Dermis lymphatic vessel endothelial cell (primary cell): Measurements from ENCODE around the gene BFSP1. TPM values are rescaled to one million over a fixed set of nuclear protein-coding genes. Genes with fewer than 3 reads are reported as not detected.

ENCODE experiments used
- total RNA-seq: library from RNA; depleted of rRNA; stranded (reverse); fragments of >200 nt; gene quantifications from 2 replicates; pipeline ENCODE4 v1.2.1, GENCODE V29; 2014

The BFSP1 gene
- total RNA-seq: 1.8 and 2.1 TPM in 2 replicates

GRCh38 chr20:17530716-17531664 is at the start of gene BFSP1:
BFSP1 (minus strand) TSS chr20:17531379; CDS start chr20:17531329, 50 bp downstream.

DNA sequence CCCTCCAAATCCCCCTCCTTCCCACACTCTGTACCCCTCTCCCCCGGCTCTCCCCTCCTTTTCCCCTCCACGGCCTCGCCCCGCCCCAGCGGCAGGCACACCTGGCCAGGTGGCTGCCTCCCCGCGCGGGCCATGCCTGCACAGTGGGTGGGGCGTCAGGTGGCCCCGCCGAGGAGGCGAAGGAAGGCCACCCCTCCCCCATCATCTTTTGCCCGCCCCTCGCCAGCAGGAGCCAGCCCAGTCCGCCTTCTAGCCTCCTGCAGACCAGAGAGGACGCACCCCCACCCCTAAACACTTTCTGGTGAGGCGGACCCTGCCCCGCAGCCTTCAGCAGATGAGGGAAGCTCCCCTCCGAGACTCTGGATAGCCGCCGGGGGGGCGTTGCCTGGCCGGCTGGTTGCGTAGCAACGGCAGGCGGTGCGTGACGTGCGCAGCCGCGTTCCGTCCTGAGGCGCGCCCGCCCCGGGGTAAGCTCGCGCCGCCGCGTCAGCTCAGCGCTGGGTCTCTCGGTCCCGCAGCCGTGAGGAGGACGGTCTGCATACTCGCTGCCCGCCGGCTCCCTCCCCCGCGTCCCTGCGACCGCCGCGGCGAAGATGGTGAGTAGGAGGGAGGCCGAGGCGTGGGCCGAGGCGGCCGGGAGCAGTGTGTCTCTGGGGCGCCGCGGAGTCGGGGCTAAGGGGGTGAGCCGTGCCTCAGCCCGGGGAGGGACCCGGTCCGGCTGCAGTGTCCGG is 38.6 kb upstream of the BFSP1 start, which contains the start of gene DSTN:
Gene DSTN, plus strand, starts transcription at position 460 of the 731 bp plus-strand sequence. Its CDS starts 134 bp downstream, at position 594.

Other genes starting within 250 kb of the BFSP1 start
- 119 and 144 TPM in 2 replicates for gene DSTN, start 38.7 kb upstream of the BFSP1 start, total RNA-seq
- gene RRBP1, start 150.9 kb upstream of the BFSP1 start, total RNA-seq: 58.6 and 71.0 TPM in 2 replicates
- gene BANF2, start 168.6 kb upstream of the BFSP1 start, total RNA-seq: not detected in 2 replicates